HG02884 (cell line): ENCODE results near the gene KBTBD12.
"Not testable (repeated sequence)": the region's sequence is repeated elsewhere in the genome, so short reads cannot be mapped to it uniquely, and the experiment has no call there.

ENCODE experiments used
- ATAC-seq: cut with Tn5 transposase; IDR thresholded peaks from one replicate; pipeline ENCODE4 v1.9.1; 2021; ENCODE audit warnings: mild to moderate bottlenecking, moderate library complexity; ENCODE audit not compliant: unreplicated experiment

The KBTBD12 gene

GRCh38 chr3:127915115-127915936 lies at the start of gene KBTBD12:
KBTBD12 (plus strand) TSS chr3:127915232; CDS start chr3:127923062, 7,830 bp downstream.
- no peak for ATAC-seq

GRCh38 chr3:127865941-127866340 lies 49.1 kb upstream of the KBTBD12 start:
- ATAC-seq, result no peak

- ATAC-seq, result no peak
Measured at GRCh38 chr3:127867412-127867811, 47.6 kb upstream of the KBTBD12 start.

- ATAC-seq, result no peak
Measured at GRCh38 chr3:127867986-127868385, 47.0 kb upstream of the KBTBD12 start.

GRCh38 chr3:127870156-127870555 lies 44.9 kb upstream of the KBTBD12 start:
- ATAC-seq, result no peak

- not testable (repeated sequence) for ATAC-seq
Measured at GRCh38 chr3:127874097-127874496, 40.9 kb upstream of the KBTBD12 start.

GRCh38 chr3:127881586-127881985 lies 33.4 kb upstream of the KBTBD12 start:
- ATAC-seq, result no peak

- no peak for ATAC-seq
Measured at GRCh38 chr3:127884041-127884440, 31.0 kb upstream of the KBTBD12 start.

- ATAC-seq, result no peak
Measured at GRCh38 chr3:127886231-127886955, 28.6 kb upstream of the KBTBD12 start.

- ATAC-seq, result no peak
Measured at GRCh38 chr3:127886956-127887231, 28.1 kb upstream of the KBTBD12 start.

- ATAC-seq, result no peak
Measured at GRCh38 chr3:127887321-127887720, 27.7 kb upstream of the KBTBD12 start.

GRCh38 chr3:127888156-127888555 lies 26.9 kb upstream of the KBTBD12 start:
- no peak for ATAC-seq

GRCh38 chr3:127888564-127889107 lies 26.4 kb upstream of the KBTBD12 start:
- no peak for ATAC-seq

- ATAC-seq, result no peak
Measured at GRCh38 chr3:127889461-127889863, 25.6 kb upstream of the KBTBD12 start.

GRCh38 chr3:127889976-127890650 lies 24.9 kb upstream of the KBTBD12 start:
- ATAC-seq, result no peak

GRCh38 chr3:127890651-127891290 lies 24.3 kb upstream of the KBTBD12 start:
- ATAC-seq, result not testable (repeated sequence)

- ATAC-seq, result no peak
Measured at GRCh38 chr3:127894481-127894880, 20.6 kb upstream of the KBTBD12 start.

- no peak for ATAC-seq
Measured at GRCh38 chr3:127899200-127899599, 15.8 kb upstream of the KBTBD12 start.

GRCh38 chr3:127899766-127900165 lies 15.3 kb upstream of the KBTBD12 start:
- no peak for ATAC-seq

GRCh38 chr3:127900536-127900935 lies 14.5 kb upstream of the KBTBD12 start:
- no peak for ATAC-seq

GRCh38 chr3:127902486-127902885 lies 12.5 kb upstream of the KBTBD12 start:
- ATAC-seq, result no peak
